NB4 (cell line): ENCODE results near the gene UVRAG.

ENCODE experiments used
- POLR2A ChIP-seq: IDR thresholded peaks from 2 replicates; pipeline ENCODE4 v1.6.1; 2011; ENCODE audit warnings: mild to moderate bottlenecking; ENCODE audit not compliant: insufficient read length; ENCODE audit errors: extremely low read depth
- TF ChIP-seq, protein P1 (sequence below): IDR thresholded peaks from one replicate; pipeline ENCODE4 v1.5.1; 2012; ENCODE audit warnings: low read depth, low read length

DNA sequence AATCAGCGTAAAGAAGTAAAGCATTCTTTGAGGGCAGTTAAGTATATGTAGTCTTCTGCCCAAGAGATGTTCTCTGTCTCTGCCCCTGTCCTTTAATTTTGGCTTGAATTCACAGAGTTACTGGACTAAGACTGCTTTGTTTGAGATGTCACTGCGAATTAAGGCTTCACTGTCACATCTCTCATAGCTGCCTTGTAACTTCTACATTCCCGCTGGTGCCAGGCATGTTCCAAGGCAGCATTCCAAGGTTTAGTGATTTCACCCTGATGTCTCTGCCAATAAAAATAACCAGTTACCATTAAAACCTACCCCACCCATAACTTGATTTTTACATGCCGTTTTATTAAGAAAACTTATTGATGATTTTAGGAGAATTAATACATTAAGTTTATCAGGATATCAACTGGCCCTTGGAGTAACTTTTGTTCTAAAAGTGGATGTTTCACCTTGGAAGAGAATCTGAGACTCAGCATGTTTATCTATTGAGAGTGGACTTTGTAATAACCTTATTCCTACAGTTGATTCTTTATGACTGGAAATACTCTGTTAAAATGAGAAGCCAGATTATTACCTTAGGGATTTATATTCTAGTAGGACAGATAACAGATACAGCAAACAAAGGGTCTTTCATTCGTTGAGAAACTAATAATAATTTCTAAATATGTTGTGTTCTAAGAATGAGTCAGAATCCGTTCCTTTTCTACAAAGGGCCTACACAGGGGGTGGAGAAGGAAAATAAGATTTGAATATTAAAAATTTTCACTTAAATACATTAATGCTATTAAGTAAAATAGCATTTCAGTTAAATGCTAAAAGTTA, 110.2 kb downstream of the UVRAG start:
- TF ChIP-seq, protein P1, sequence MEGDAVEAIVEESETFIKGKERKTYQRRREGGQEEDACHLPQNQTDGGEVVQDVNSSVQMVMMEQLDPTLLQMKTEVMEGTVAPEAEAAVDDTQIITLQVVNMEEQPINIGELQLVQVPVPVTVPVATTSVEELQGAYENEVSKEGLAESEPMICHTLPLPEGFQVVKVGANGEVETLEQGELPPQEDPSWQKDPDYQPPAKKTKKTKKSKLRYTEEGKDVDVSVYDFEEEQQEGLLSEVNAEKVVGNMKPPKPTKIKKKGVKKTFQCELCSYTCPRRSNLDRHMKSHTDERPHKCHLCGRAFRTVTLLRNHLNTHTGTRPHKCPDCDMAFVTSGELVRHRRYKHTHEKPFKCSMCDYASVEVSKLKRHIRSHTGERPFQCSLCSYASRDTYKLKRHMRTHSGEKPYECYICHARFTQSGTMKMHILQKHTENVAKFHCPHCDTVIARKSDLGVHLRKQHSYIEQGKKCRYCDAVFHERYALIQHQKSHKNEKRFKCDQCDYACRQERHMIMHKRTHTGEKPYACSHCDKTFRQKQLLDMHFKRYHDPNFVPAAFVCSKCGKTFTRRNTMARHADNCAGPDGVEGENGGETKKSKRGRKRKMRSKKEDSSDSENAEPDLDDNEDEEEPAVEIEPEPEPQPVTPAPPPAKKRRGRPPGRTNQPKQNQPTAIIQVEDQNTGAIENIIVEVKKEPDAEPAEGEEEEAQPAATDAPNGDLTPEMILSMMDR: no peak
- TF ChIP-seq POLR2A: no peak
